ENCODE results near the gene LFNG.
"Not testable (repeated sequence)": the region's sequence is repeated elsewhere in the genome, so short reads cannot be mapped to it uniquely, and the experiment has no call there.

LFNG gene

DNA sequence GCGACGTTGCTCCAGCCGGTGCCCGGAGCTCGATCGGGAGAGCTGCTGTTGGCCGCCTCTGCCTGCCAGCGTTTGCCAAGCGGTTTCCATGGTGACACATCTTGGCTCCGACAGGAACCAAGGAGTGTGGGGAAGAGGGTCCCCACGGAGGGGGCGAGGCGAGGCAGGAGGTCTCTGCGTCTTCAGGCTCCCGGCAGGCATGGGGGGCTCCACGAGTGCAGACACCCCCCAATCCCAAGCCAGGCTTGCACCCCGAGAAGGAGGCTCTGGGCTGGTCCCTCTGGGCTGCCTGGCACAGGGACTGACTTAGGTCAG lies 12.2 kb downstream of the LFNG start:
- not testable (repeated sequence) for DNase-seq

GRCh38 chr7:2532199-2532772 lies 12.7 kb downstream of the LFNG start:
- not testable (repeated sequence) for DNase-seq

DNA sequence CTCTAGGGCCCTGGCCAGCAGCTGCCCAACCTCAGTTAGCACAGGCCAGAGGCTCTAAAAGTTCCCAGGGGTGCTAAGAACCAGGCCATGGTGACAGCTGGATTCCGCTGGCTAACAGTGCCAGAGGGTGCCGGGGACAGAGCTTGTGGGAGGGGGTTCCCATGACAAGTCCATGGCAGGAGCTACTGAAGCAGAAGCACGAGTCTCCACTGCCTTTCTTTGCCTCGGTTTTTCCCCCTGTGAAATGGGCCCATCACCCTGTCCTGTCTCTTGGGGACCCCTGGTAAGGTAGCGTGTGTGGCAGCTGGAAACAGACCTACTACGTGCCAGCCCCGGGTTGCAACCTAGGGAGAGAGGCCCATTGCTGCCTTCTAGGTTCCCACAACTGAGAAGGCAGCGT lies 13.2 kb downstream of the LFNG start:
- DNase-seq, result not testable (repeated sequence)

GRCh38 chr7:2533566-2533965 lies 14.0 kb downstream of the LFNG start:
- DNase-seq, result not testable (repeated sequence)

DNA sequence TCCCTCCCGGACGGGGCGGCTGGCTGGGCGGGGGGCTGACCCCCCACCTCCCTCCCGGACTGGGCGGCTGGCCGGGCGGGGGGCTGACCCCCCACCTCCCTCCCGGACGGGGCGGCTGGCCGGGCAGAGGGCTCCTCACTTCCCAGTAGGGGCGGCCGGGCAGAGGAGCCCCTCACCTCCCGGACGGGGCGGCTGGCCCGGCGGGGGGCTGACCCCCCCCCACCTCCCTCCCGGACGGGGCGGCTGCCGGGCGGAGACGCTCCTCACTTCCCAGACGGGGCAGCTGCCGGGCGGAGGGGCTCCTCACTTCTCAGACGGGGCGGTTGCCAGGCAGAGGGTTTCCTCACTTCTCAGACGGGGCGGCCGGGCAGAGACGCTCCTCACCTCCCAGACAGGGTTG lies 14.6 kb downstream of the LFNG start:
- not testable (repeated sequence) for DNase-seq

- DNase-seq, result not testable (repeated sequence)
These were observed 16.5 kb downstream of the LFNG start for GRCh38 chr7:2535872-2536627.

DNA sequence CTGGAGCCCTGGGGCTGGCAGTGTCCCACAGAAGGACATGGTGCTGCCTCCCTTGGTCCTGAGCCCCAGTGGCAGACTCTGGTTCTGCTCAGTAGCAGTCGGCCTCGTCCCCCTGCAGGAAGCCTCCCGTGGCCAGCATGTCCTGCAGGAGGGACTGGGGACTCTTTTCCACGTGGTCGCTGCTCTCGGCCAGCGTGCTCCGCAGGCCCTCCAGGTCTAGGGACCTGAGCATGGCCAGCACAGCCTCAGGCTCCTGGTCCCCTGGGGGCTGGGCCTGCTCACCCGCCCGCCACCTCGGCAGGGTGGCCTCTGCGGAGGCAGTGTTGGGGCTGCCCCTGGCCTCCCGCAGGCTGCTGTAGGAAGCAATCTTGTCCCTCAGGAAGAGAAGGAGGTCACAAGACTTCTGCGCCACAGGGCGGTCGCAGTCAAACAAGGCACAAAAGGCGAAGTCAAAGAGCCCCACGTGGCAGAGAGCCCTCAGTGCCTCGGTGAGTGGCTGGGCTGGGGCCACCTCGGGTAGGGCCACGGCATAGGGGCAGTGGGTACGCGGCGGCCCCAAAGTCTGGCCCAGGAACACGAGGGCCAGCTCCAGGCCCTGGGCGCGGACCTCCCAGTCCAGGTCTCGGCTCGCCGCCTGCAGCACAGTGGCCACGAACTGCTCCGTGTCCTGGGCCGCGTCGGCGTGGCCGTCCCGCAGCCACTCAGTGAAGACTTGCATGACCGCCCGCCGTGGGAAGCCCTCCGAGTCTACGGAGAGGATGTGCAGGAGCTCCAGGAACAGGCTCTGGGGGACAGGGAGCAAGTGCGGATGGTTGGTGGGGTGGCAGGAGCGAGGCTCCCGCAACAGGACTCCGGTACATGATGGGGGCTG lies 18.6 kb downstream of the LFNG start:
- DNase-seq, result no peak

GRCh38 chr7:2539031-2539911 lies 19.7 kb downstream of the LFNG start:
- DNase-seq, result no peak

- DNase-seq, result no peak
These were observed 20.6 kb downstream of the LFNG start for GRCh38 chr7:2540133-2540532.

DNA sequence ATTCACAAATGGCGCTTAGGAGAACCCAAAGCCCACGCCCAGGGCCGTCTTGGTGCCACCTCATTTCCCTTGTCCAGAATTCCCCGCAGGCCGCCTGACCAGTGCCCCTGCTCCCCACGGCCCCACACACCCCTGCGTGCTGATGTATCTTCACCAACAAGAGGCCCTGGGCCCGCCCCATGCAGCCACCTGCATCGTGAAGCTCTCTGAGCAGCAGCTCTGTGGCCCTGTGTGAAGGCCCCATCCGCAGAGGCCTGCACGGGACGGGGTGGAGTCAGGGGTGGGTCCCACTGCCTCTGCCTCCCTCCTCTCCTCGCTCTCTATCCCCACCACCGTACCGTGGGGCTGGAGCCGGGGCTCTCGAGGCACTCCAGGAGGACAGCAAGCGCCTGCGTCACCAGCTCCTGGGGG lies 21.1 kb downstream of the LFNG start:
- no peak for DNase-seq

DNA sequence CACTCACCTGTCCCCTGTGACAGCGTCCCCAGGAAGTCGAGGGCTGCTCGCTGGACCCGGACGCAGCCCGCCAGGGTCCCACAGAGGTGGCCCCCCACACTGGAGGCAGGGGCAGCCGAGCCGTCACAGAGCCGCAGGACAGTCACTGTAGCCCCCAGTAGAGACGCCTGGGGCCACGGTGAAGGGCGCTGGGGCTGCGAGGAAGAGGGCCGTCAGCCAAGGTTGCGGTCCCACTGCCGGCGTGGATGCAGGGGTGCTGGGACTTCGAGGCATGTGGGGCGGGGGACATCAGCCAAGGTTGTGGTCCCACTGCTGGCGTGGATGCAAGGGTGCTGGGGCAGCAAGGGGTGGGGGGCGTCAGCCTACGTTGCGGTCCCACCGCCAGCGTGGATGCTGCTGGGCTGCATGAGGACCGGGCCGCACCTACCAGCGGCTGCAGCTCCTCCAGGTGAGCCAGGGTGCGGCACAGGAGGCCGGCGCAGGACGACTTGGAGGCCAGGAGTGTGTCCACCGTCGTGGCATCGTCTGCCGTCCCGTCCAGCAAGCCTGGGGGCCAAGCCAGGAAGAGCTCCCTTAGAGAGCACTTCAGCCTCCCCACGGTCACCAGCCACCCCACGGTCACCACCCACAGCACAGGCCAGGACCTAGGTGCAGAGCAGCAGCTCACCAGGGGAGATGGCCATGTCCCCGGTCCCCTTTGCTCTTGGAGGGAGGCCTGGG lies 21.9 kb downstream of the LFNG start:
- DNase-seq, result no peak

GRCh38 chr7:2542011-2542915 lies 22.7 kb downstream of the LFNG start:
- DNase-seq, result no peak

DNA sequence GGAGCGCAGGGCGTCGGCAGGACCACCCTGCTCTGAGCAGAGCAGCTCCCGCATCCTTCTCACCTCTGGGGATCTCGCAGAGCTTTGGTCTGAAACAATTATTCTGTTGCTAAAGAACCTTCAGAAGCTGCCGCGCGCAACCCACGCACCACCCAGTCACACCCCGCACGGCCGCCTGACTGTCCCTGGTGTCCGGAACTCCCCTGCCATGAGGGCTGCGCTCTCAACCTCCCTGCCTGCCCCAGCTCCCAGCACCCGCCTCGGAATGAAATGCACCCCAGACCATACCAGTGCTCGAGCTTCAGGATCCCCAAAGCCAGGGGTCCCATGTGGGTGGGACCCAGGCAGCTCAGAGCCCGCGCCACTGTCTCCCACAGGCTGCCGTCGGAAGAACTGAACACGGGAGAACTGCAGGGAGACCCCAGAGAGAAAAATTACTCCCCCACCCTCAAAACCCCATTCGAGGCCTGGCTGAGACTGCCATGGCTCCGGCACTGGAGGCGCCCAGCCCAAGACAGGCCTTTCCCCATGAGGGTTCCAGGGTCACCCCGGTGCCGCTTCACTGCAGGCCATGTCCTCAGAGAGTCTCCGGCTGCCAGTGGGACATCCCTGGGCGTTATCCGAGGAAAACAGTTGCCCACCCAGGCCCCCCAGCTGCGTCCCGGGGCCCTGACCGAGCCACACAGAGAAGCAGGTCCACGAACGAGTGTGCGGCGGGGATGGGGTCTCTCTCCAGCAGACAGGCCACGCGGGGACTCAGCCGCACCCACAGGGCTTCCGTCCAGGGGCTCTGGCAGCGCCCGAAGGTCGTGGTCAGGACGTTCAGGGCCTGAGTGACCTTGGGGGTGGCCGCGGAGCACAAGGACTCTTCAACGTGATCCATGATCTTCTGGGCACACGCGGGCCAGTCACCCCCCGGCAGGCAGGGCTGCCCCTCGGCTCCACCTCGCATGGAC lies 23.6 kb downstream of the LFNG start:
- no peak for DNase-seq

DNA sequence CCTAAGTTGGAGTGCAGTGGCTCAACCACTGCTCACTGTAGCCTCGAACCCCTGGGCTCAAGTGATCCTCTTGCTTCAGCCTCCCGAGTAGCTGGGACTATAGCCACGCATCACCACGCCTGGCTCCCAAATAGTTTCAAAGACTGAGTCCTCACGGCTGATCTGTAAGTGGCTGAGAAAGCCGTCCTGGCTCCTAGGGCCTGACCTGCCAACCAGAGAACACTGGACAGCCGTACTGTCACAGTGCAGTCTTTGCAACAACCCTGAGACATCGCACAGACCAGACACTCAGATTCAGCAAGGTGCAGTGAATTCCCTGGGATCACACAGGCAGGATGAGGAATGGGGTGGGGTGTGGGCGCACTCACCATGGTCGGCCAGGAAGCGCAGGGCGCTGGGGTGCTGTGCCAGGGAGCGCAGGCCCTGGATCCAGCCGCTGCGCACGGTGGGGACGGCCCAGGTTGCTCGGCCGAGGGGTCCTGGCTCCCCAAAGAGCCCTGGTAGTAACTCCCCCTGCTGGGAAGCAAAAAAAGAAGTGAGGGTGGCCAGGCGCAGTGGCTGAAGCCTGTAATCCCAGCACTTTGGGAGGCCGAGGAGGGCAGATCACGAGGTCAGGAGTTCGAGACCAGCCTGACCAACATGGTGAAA lies 25.1 kb downstream of the LFNG start:
- no peak for DNase-seq

DNA sequence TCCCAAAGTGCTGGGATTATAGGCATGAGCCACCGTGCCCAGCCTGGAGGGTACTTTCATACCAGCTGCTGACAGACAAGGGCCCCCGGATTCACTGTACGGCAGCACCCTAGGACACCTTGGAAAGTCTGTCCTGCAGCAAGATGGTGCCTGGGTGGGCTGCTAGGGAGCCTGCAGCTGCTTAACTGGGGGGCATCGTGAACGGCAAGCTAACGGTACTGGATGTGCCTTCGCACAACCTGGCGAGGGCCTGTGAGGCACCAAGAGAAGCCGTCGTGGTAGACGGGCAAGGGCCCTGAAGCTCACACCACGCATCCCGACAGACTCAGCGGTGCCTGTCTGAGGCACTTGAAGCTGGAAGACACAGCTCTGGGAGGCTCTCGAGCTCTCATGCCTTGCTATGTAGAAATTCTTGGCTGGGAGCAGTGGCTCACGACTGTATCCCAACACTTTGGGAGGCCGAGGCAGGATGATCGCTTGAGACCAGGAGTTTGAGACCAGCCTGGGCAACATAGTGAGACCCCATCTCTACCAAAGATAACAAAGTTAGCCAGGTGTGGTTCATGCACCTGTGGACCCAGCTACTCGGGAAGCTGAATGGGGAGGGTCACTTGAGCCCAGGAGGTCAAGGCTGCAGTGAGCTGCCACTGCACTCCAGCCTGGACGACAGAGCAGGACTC lies 26.3 kb downstream of the LFNG start:
- no peak for DNase-seq

GRCh38 chr7:2546776-2547586 lies 27.4 kb downstream of the LFNG start:
- DNase-seq, result no peak

DNA sequence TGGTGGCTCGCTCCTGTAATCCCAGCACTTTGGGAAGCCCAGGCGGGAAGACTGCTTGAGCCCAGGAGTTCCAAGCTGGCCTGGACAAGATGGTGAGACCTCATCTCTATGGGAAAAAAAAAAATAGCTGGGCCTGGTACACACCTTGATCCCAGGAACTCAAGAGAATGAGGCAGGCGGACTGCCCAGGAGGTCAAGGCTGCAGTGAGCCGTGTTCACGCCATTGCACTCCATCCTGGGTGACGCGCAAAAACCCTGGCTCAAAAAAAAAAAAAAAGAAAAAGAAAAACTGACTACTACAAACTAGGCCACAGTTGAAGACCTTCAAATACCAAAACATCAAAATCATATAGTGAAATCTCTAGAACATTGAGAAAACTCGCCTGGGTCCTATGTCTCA lies 31.8 kb downstream of the LFNG start:
- DNase-seq, result no peak

DNA sequence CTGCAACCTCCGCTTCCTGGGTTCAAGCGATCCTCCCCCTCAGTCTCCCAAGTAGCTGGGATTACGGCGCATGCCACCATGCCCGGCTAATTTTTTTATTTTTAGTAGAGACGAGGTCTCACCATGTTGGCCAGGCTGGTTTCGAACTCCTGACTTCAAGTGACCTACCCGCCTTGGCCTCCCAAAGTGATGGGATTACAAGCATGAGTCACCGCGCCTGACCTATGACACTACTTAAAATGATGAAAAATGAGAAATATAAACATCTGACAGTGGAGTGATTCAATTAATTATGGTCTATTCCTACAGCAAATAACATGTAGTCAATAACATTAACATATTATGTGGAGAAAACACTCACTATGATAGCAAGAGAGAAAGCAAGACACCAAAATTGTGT lies 33.5 kb downstream of the LFNG start:
- no peak for DNase-seq

Measured in NCI-H2029 (cell line).